Ishikawa (cell line): ENCODE data around the gene PGAP2.

Experiments
- CEBPB ChIP-seq: IDR thresholded peaks from 2 replicates; pipeline ENCODE4 v1.6.1; 2012
- CREB1 ChIP-seq: IDR thresholded peaks from 2 replicates; pipeline ENCODE4 v1.6.1; 2012; ENCODE audit warnings: low read depth
- EGR1 ChIP-seq: IDR thresholded peaks from 2 replicates; pipeline ENCODE4 v1.6.1; 2012
- EP300 ChIP-seq: IDR thresholded peaks from 2 replicates; pipeline ENCODE4 v1.6.1; 2012; ENCODE audit warnings: borderline replicate concordance
- FOXM1 ChIP-seq: IDR thresholded peaks from 2 replicates; pipeline ENCODE4 v1.6.1; 2012; ENCODE audit warnings: low read depth, borderline replicate concordance
- MAX ChIP-seq: IDR thresholded peaks from 2 replicates; pipeline ENCODE4 v1.6.1; 2012
- NFIC ChIP-seq: IDR thresholded peaks from 2 replicates; pipeline ENCODE4 v1.6.1; 2012
- RAD21 ChIP-seq: IDR thresholded peaks from 2 replicates; pipeline ENCODE4 v1.6.1; 2012; ENCODE audit warnings: low read depth
- REST ChIP-seq: IDR thresholded peaks from 2 replicates; pipeline ENCODE4 v1.6.1; 2012; ENCODE audit warnings: low read depth, mild to moderate bottlenecking
- TAF1 ChIP-seq: IDR thresholded peaks from 2 replicates; pipeline ENCODE4 v1.6.1; 2012; ENCODE audit warnings: low read depth, mild to moderate bottlenecking
- TCF12 ChIP-seq: IDR thresholded peaks from 2 replicates; pipeline ENCODE4 v1.6.1; 2012; ENCODE audit warnings: low read depth
- TEAD4 ChIP-seq: IDR thresholded peaks from 2 replicates; pipeline ENCODE4 v1.6.1; 2012
- YY1 ChIP-seq: IDR thresholded peaks from 2 replicates; pipeline ENCODE4 v1.6.1; 2012; ENCODE audit warnings: low read depth

- TF ChIP-seq REST (no peak), EP300 (no peak), RAD21 (no peak), CEBPB (no peak), TCF12 (no peak), CREB1 (no peak), YY1 (no peak), MAX (no peak), TAF1 (no peak), EGR1 (no peak), FOXM1 (no peak), NFIC (no peak), TEAD4 (no peak)
Observed at GRCh38 chr11:3834664-3835461, 26.5 kb downstream of the PGAP2 start.
